IPS DF 4.7 (cell line): Measurements from ENCODE around the gene WLS.
A peak's percentile ranks its signal among the peaks of the same experiment; 100 is the strongest.
"Not testable (repeated sequence)": the region's sequence is repeated elsewhere in the genome, so short reads cannot be mapped to it uniquely, and the experiment has no call there.

Experiments
- DNase-seq: peaks from one replicate; pipeline ENCODE4 v3.0.0-alpha.2; 2013; ENCODE audit warnings: low spot score; ENCODE audit errors: extremely low read depth

Gene WLS

DNA sequence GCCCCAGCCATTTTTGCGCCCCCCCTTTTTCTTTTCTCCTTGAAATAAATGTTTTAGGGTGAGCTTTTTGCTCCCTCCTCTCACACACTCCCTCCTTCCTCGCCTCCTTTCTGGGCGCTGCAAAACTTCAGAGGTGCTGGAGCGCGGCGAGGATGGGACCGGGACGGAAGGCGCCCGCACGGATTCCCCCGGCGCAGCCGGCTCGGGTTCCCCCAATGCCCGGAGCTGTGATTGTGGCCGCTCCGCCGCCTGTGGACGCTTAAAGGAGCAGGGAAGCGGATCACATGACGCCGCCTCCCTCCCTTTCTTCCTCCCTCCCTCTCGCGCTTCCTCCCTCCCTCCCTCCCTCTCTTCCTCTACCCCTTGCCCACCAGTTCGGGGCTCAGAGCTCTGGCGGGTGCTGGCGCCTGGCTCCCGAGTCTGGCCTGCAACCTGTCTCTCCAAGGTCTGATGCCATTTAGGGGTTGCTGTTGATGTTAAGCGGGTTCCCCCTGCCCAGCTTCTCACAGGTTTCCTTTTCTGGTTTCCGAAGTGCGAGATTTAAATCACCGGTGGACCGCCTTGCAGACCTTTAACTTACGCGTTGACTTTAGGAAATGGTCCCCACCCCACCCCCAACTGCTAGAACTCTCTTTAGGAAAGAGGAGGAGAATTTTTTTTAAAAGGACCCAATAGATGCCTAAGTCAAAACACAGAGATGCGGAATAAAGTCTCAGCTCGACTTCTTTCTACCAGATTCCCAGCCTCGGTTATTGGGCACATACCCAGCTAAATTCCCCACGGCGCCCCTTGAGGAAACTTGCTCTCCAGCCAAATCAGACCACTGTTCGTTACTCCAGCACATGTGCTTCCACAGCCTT is at the start of gene WLS:
TSS of gene WLS (minus strand) at position 235 of the 860 bp plus-strand sequence. CDS start at position 11, 224 bp downstream.
- no peak for DNase-seq

- DNase-seq, result no peak
Measured at GRCh38 chr1:68280286-68280685, 48.0 kb upstream of the WLS start.

DNA sequence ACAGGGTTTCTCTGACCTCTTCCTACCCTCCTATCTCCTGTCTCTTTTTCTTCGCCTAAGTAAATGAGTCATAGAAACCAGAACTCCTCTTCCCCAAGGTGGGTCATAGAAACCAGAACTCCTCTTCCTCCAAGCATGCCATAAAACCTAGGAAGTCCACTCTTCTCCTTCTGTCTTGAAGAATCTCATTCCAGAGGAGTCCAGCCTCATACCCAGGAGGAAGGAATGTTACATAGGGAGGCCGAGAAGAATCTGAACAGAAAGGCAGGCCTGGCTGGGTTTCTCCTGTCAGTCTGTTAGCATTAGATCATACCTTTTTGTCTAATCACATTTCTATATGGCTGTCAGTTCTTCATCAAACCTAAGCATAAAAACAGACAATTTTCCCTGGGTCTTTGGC is 47.5 kb upstream of the WLS start:
- DNase-seq, result no peak

GRCh38 chr1:68278221-68278620 is 45.9 kb upstream of the WLS start:
- DNase-seq, result no peak

DNA sequence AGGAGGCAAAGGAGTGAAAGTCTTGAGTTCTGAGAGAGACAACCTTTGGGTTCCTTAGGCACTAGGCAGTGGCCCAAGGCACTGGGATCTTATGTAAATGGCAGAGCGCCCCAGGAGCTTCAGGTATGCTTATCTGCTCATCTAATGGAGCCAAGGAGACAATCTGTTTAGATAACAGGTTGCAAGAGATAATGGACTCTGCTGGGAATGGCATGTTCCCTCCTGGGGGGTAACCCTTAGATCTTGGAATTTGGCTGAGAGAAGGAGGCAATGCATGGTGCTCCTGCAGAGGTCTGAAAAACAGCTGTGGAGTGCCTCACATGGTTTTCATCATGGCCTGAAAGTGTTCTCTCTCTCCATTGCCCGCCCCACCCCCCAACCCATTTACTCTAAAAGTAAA is 44.1 kb upstream of the WLS start:
- DNase-seq, result peak; percentile 75

DNA sequence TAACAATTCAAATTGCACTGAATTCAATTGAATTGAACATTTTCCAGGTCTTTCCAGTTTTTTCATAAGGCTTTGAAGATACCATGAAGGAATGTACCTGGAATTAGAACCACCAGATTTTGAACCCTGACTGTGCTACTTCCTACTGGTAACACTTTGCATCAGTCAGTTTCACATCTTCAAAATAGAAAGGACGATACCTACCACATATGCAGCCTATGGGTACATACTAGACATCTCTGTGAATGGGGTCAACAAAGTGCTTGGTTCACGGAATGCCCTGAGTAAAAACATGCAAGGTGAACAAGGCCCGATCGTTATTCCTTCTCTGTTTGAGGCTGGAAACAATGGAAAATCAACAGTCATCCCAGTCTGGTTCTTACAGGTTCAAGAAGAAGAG is 41.2 kb upstream of the WLS start:
- DNase-seq, result no peak

DNA sequence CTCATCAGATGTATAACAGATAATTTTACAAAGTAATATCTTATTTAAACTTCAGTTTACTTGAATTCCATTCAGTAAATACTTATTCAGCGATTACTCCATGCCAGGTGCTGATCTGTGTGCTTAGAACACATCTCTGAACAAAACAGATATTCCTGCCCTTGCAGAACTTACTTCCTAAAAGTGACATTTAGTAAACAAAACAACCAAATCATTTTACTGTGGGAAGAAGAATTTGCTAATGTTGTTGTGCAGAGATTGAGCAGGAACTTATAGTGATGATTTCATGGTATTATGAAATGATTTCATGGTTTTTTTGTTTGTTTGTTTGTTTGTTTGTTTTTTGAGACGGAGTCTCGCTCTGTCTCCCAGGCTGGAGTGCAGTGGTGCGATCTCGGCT is 39.3 kb upstream of the WLS start:
- DNase-seq, result no peak

- no peak for DNase-seq
Measured at GRCh38 chr1:68270951-68271350, 38.6 kb upstream of the WLS start.

- DNase-seq, result no peak
Measured at GRCh38 chr1:68269637-68270430, 37.5 kb upstream of the WLS start.

DNA sequence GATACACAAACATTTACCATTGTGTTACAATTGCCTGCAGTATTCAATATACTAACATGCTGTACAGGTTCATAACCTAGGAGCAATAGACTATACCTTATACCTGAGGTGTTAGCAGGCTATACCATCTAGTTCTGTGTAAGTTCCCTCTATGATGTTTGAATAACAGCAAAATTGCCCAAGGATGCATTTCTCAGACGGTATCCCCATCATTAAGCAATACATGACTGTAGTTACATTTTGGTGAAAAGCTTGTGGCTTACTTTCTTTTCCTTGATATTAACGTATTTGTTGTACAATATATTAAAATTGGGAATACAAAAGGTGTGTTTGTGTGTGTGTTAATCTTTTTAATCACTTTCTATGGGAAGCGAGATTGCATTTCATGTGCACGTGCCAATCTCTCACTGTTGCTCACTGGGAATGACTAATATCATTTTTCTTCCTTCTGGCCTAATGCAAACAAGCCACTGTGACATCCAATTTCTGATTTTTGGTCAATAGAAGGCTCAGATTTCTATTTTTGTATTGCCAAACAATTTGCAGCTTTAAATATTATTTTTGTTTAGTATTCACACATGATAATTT is 36.7 kb upstream of the WLS start:
- no peak for DNase-seq

- DNase-seq, result not testable (repeated sequence)
Measured at GRCh38 chr1:68256824-68257223, 24.5 kb upstream of the WLS start.

- DNase-seq, result no peak
Measured at GRCh38 chr1:68255301-68255700, 23.0 kb upstream of the WLS start.

- DNase-seq, result no peak
Measured at GRCh38 chr1:68254667-68255226, 22.4 kb upstream of the WLS start.

DNA sequence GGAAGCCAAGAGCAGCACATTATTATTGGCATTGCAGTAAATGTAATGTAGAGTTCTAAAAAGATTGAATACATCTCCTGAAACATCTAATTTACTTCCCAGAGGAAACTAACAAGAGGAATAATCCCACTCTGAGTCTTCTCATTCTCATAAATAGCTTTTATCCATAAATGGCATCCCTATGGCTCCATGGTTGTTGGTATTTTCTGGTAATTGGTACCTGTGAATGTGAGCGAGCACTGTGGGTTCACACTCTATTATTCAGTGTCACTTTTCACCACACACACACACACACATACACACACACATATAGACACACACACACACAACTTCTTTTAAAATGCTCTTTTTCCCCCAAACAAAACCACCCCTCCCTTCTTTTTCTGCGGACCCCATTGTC is 4.7 kb upstream of the WLS start:
- DNase-seq, result no peak

- DNase-seq, result no peak
Measured at GRCh38 chr1:68234094-68234493, 1.8 kb upstream of the WLS start.

DNA sequence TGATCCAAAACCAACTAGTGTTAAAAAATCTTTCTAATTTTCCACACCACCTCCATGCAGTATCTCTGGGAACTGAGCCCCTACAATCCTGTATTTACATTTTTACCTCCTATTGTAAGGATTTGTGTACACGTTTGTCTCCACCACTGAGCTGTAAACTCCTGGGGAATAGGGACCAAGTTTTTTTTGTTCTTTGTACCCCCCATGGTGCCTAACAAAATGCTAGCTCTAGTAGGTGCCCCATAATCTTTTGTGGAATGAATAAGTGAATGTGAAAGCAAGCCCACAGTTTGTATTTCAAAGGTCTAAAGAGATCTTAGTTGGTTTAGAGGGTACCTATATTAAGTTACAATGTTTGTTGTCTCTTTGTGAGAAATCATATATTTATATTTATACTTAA is 879 bp upstream of the WLS start:
- no peak for DNase-seq

DNA sequence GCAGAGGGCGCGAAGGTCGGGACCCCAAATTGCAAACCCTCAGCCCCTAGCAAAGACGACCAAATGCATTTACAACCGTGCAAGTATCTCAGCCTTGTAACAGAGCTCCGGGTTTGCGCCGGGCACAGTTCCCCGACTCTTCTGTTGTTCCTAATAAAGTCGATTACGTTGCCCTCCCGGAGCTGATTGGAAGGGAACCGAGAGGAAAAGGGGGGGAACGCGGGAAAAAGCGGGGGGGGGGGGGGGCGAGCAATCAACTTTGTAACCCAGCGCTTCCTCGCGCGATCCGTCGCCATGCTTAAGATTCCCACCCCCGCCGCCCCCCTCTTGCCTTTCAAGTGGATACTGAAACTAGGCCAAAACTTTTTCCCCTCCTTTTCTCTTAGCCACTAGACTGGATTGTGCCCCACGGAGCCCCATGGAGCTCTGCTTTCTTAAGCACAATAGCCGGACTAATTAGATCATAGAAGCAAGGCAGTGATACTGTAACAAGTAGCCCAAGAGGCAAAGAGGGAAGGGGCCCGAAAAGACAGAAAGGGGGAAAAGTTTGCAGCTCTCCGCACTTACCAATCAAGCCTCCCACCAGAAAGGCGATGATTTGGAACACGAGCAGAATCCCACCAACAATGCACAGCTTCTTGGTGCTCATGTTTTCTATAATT is 565 bp downstream of the WLS start:
- DNase-seq, result no peak

GRCh38 chr1:68230901-68231626 is 1.3 kb downstream of the WLS start:
- no peak for DNase-seq

DNA sequence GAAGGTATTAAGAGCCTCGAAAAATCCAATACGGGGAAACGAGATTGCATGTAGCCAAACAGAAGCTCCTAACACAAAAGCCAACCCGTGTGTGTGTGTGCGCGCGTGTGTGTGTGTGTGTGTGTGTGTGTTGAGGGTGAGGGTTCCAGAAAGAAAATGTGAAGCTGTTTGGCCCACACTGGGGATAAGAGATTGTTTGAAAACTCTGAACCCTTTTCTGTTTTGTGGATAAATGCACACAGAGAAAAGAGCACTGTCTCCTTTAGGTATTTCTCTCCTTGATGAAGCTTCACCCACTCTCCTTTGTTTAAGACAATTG is 1.9 kb downstream of the WLS start:
- no peak for DNase-seq

DNA sequence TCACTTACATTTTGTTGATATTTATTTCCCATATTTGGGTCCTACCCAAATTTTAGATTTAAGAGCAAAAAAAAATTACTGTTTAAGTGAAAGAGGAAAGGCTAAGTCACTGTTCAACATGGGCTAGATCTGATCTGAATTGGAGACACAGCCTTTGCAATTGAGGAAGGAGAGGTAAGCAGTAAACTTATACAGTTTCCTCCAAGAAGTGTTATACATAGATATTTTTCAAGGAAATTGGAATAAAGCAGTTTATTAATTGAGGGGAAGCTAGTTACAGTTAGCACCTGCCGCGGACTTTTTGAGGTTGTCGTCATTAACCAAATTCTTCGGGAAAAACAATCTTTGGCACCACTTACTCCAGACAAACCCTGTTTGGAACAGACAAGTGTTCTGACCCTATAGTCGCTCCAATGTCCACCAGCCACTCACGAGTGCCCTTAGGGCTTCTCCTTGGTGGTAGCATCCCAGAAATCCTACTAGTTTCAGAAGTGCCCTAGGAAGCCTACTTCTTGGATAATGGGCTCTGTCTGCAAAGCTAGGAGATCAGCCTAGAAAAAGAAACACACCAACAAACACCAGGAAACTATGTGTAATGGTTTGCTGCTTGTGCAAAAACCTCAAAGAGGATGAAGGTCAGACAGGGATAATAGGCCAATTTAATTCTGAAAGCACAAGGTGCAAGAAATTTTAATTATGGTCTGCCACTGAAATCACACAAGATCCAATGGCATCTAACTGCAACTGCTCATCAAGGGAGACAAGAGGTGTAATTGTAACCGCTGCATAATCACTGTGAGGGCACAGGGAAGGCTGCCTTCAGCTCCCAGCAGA is 2.5 kb downstream of the WLS start:
- DNase-seq, result no peak
